IMR-90 (cell line): ENCODE data around the gene SEC61A1. TPM values are rescaled to one million over a fixed set of nuclear protein-coding genes. Genes with fewer than 3 reads are reported as not detected.

ENCODE experiments used
- ATAC-seq: fragments of 200-7000 bp; cut with Tn5 transposase; 2 replicates; pipeline ENCODE4 v1.9.1; 2020; ENCODE audit warnings: low read depth, mild to moderate bottlenecking, moderate library complexity
- BruUV-seq: library from RNA; stranded (reverse); fragments of 400-500 nt; replicated peaks from 2 replicates; lab custom pipeline; 2021; lab: Mats Ljungman, UMichigan
- CTCF ChIA-PET: fragments of 300-600 bp; formaldehyde crosslinking; extraction: SDS; loops from one replicate; lab custom pipeline; 2021; ENCODE audit warnings: antibody characterized with exemption; lab: Yijun Ruan, JAX
- POLR2A ChIA-PET: fragments of 300-600 bp; sonication (Branson Sonifier 250); formaldehyde crosslinking; loops from one replicate; lab custom pipeline; 2022; ENCODE audit warnings: antibody characterized with exemption; ENCODE audit not compliant: unreplicated experiment; lab: Charles Lee
- DNase-seq: peaks from one replicate; pipeline ENCODE4 v3.0.0; 2013
- H2AFZ ChIP-seq: replicated peaks from 2 replicates; pipeline ENCODE3; 2013; ENCODE audit warnings: low read length, mild to moderate bottlenecking; ENCODE audit not compliant: poor library complexity
- H2AK5ac ChIP-seq: 2 replicates; pipeline ENCODE4 v1.6.1; 2013; ENCODE audit warnings: low read depth, low read length, inconsistent platforms
- H2AK9ac ChIP-seq: replicated peaks from 2 replicates; pipeline ENCODE3; 2013; ENCODE audit warnings: mild to moderate bottlenecking, low read depth, low read length, moderate library complexity; ENCODE audit not compliant: poor library complexity
- H2BK120ac ChIP-seq: 2 replicates; pipeline ENCODE4 v1.6.1; 2013; ENCODE audit warnings: low read depth, low read length, inconsistent platforms
- H2BK15ac ChIP-seq: 3 replicates; pipeline ENCODE4 v1.6.1; 2013; ENCODE audit warnings: low read depth, low read length, inconsistent platforms
- H2BK20ac ChIP-seq: 2 replicates; pipeline ENCODE4 v1.6.1; 2013; ENCODE audit warnings: low read depth, mild to moderate bottlenecking, inconsistent platforms, low read length, moderate library complexity
- H2BK5ac ChIP-seq: 2 replicates; pipeline ENCODE4 v1.6.1; 2013; ENCODE audit warnings: mild to moderate bottlenecking, low read depth, low read length, inconsistent platforms; ENCODE audit not compliant: poor library complexity, severe bottlenecking
- H3K14ac ChIP-seq: replicated peaks from 2 replicates; pipeline ENCODE4 v1.6.1; 2013; ENCODE audit warnings: low read depth, low read length, inconsistent platforms
- H3K18ac ChIP-seq: 2 replicates; pipeline ENCODE4 v1.6.1; 2013; ENCODE audit warnings: low read depth, low read length, control low read depth
- H3K23ac ChIP-seq: 2 replicates; pipeline ENCODE4 v1.6.1; 2013; ENCODE audit warnings: low read depth, low read length, inconsistent platforms
- H3K27ac ChIP-seq: 2 replicates; pipeline ENCODE4 v1.5.1; 2013; ENCODE audit warnings: mild to moderate bottlenecking, control low read depth, low read length; ENCODE audit not compliant: insufficient read depth
- H3K27me3 ChIP-seq: 2 replicates; pipeline ENCODE4 v1.6.1; 2013; ENCODE audit warnings: low read length; ENCODE audit not compliant: control insufficient read depth, insufficient read depth
- H3K36me3 ChIP-seq: 2 replicates; pipeline ENCODE4 v1.6.1; 2013; ENCODE audit warnings: low read length, mixed read lengths; ENCODE audit not compliant: control insufficient read depth, insufficient read depth
- H3K4ac ChIP-seq: 2 replicates; pipeline ENCODE4 v1.6.1; 2013; ENCODE audit warnings: low read depth, low read length, inconsistent platforms
- H3K4me1 ChIP-seq: 2 replicates; pipeline ENCODE4 v1.6.1; 2013; ENCODE audit warnings: low read length, mixed read lengths; ENCODE audit not compliant: control insufficient read depth, insufficient read depth
- H3K4me2 ChIP-seq: 2 replicates; pipeline ENCODE4 v1.6.1; 2013; ENCODE audit warnings: low read depth, mild to moderate bottlenecking, control low read depth, low read length, moderate library complexity
- H3K4me3 ChIP-seq: 2 replicates; pipeline ENCODE4 v1.5.1; 2013; ENCODE audit warnings: low read depth, mild to moderate bottlenecking, control low read depth, low read length, moderate library complexity; ENCODE audit not compliant: insufficient read depth
- H3K56ac ChIP-seq: 2 replicates; pipeline ENCODE4 v1.6.1; 2013; ENCODE audit warnings: low read length, inconsistent platforms; ENCODE audit not compliant: insufficient read depth; ENCODE audit errors: extremely low read depth
- H3K79me1 ChIP-seq, 2 experiments: 2 replicates each; pipeline ENCODE4 v1.6.1; 2013; ENCODE audit warnings: low read length in 2 of 2, inconsistent platforms in 1 of 2, low read depth in 1 of 2
- H3K9ac ChIP-seq: 2 replicates; pipeline ENCODE4 v1.6.1; 2013; ENCODE audit warnings: low read depth, low read length, control low read depth
- H3K9me1 ChIP-seq: 2 replicates; pipeline ENCODE4 v1.6.1; 2013; ENCODE audit warnings: low read length, inconsistent platforms; ENCODE audit not compliant: insufficient read depth
- H3K9me3 ChIP-seq: 2 replicates; pipeline ENCODE4 v1.6.1; 2013; ENCODE audit warnings: low read length; ENCODE audit not compliant: control insufficient read depth, insufficient read depth
- H4K20me1 ChIP-seq: 2 replicates; pipeline ENCODE4 v1.6.1; 2013; ENCODE audit warnings: low read length, inconsistent platforms; ENCODE audit not compliant: insufficient read depth
- H4K5ac ChIP-seq: 2 replicates; pipeline ENCODE4 v1.6.1; 2013; ENCODE audit warnings: mild to moderate bottlenecking, low read depth, low read length, control low read depth
- H4K8ac ChIP-seq, 2 experiments: 2 replicates each; pipeline ENCODE4 v1.6.1; 2013; ENCODE audit warnings: low read depth in 2 of 2, low read length in 2 of 2, control low read depth in 1 of 2, inconsistent platforms in 1 of 2
- H4K91ac ChIP-seq: 2 replicates; pipeline ENCODE4 v1.6.1; 2013; ENCODE audit warnings: low read depth, low read length, inconsistent platforms; ENCODE audit not compliant: insufficient read depth
- BHLHE40 ChIP-seq: fragments of 150-350 bp; IDR thresholded peaks from 2 replicates; pipeline ENCODE4 v1.6.1; 2016; ENCODE audit warnings: mild to moderate bottlenecking, low read depth, low read length
- CEBPB ChIP-seq: IDR thresholded peaks from 2 replicates; pipeline ENCODE4 v1.6.1; 2012; ENCODE audit warnings: low read depth, low read length, improper control_type of control experiment
- ELK1 ChIP-seq: fragments of 150-350 bp; IDR thresholded peaks from 2 replicates; pipeline ENCODE4 v1.6.1; 2016; ENCODE audit warnings: low read depth, mild to moderate bottlenecking, low read length, moderate library complexity, borderline replicate concordance
- MAZ ChIP-seq: IDR thresholded peaks from 2 replicates; pipeline ENCODE4 v1.6.1; 2012; ENCODE audit warnings: low read depth, mild to moderate bottlenecking, low read length, improper control_type of control experiment, moderate library complexity, borderline replicate concordance
- MXI1 ChIP-seq: IDR thresholded peaks from 2 replicates; pipeline ENCODE4 v1.6.1; 2012; ENCODE audit warnings: low read depth, mild to moderate bottlenecking, low read length, moderate library complexity, borderline replicate concordance
- RAD21 ChIP-seq: IDR thresholded peaks from 2 replicates; pipeline ENCODE4 v1.6.1; 2012; ENCODE audit warnings: low read length, improper control_type of control experiment
- RCOR1 ChIP-seq: IDR thresholded peaks from 2 replicates; pipeline ENCODE4 v1.6.1; 2012; ENCODE audit warnings: mild to moderate bottlenecking, low read length, improper control_type of control experiment; ENCODE audit not compliant: insufficient replicate concordance
- USF2 ChIP-seq: fragments of 150-350 bp; IDR thresholded peaks from 2 replicates; pipeline ENCODE4 v1.6.1; 2017; ENCODE audit warnings: mild to moderate bottlenecking, antibody characterized with exemption, low read length, low read depth
- WGBS, 2 experiments: methylation state at CpG; one replicate each; pipeline versions ENCODE4 v1.1.5 to v1.1.7; 2013; ENCODE audit warnings: missing lambda C conversion rate in 2 of 2; ENCODE audit not compliant: insufficient read length in 1 of 2; ENCODE audit errors: extremely low coverage in 2 of 2; 5-methylcytosine and 5-hydroxymethylcytosine counted together
- dilution Hi-C: fragments of 300-500 bp; cut with HindIII; formaldehyde crosslinking; loops from one replicate; pipeline ENCODE4 v1.14.3; 2018; ENCODE audit warnings: low sequenced_read_pairs; ENCODE audit not compliant: unreplicated experiment
- in situ Hi-C: fragments of 300-500 bp; cut with MboI; formaldehyde crosslinking; loops from 3 replicates; pipeline ENCODE4 v1.14.3; 2019; ENCODE audit warnings: low sequenced_read_pairs, inconsistent platforms, mixed read lengths
- intact Hi-C: fragments of 100-400 bp; cut with micrococcal nuclease; formaldehyde crosslinking; loops from 2 replicates; pipeline ENCODE4 v1.10.0; 2022
- polyA plus RNA-seq, 3 experiments: library from polyadenylated mRNA; depleted of rRNA; stranded (reverse); fragments of >200 nt; gene quantifications; 2 replicates each; pipeline ENCODE4 v1.2.3, GENCODE V29; 2012; ENCODE audit warnings: low replicate concordance in 1 of 3
- total RNA-seq: library from RNA; depleted of rRNA; stranded (reverse); fragments of >200 nt; gene quantifications from 2 replicates; pipeline ENCODE4 v1.2.3, GENCODE V29; 2012

Gene SEC61A1
- total and polyA plus RNA-seq, 2 of the 4 experiments (the other 2 are of a cell fraction), result 377 to 478 TPM

GRCh38 chr3:128070898-128071591 is 18.8 kb downstream of the SEC61A1 start:
- H2AFZ ChIP-seq, result no peak overlapping the region
- H4K91ac ChIP-seq, result no peak overlapping the region
- dilution Hi-C loops, result no loop called here
- no peak overlapping the region for H3K4me2 ChIP-seq
- TF ChIP-seq MXI1 (no peak), USF2 (no peak), RCOR1 (no peak), BHLHE40 (no peak), ELK1 (no peak), MAZ (no peak), CEBPB (no peak), RAD21 (no peak)
- H3K4me1 ChIP-seq, result peaks cover 10% of the 10 kb centered on the region
- peaks cover 69% of the 10 kb centered on the region for H3K36me3 ChIP-seq
- ChIA-PET POLR2A (no interaction called here), CTCF (no interaction called here)
- in situ Hi-C loops, result loop anchor here (10.0 kb wide), 1 partner anchor 54 kb away; the partner anchor contains the start of gene RUVBL1
- no peak overlapping the region for H4K5ac ChIP-seq
- H2BK120ac ChIP-seq, result no peak overlapping the region
- H2BK15ac ChIP-seq, result no peak overlapping the region
- ATAC-seq (no peak), DNase-seq (no peak)
- H4K8ac ChIP-seq, result no peak overlapping the region
- H3K4me3 ChIP-seq, result no peak overlapping the region
- no peak overlapping the region for H3K23ac ChIP-seq
- peaks cover 84% of the 10 kb centered on the region for H4K20me1 ChIP-seq
- WGBS, 2 experiments, result 91% methylated on average over 4 of the region's 13 CpGs; no CpG with 5 or more reads in 1 of the 2 experiments
- H3K9me1 ChIP-seq, result no peaks in the 10 kb centered on the region; the same call in 1 of the 2 replicates
- H2AK5ac ChIP-seq, result no peak overlapping the region
- no peak overlapping the region for H2BK20ac ChIP-seq
- no TSS peak for BruUV-seq
- intact Hi-C loops, result loop anchor here (10.0 kb wide), 1 partner anchor 64 kb away; no protein-coding TSS in a partner anchor
- no peak overlapping the region for H3K9ac ChIP-seq
- H3K27ac ChIP-seq, result peak overlapping the region; percentile 16; the same call in 1 of the 2 replicates
- H2BK5ac ChIP-seq, result peak overlapping the region; percentile 43
- H3K27me3 ChIP-seq, result no peaks in the 10 kb centered on the region
- H3K4ac ChIP-seq, result no peak overlapping the region
- no peak overlapping the region for H3K14ac ChIP-seq
- no peak overlapping the region for H3K56ac ChIP-seq
- H3K18ac ChIP-seq, result no peak overlapping the region
- no peak overlapping the region for H2AK9ac ChIP-seq
- H3K79me1 ChIP-seq, result peaks cover 38 to 76% of the 10 kb centered on the region in 2 experiments
- H3K9me3 ChIP-seq, result no peaks in the 10 kb centered on the region
